Progenitor cell of endocrine pancreas (in vitro differentiated cells): ENCODE data around the gene LONP1. TPM values are rescaled to one million over a fixed set of nuclear protein-coding genes. Genes with fewer than 3 reads are reported as not detected.

Experiments used
- DNase-seq: peaks from one replicate; pipeline ENCODE4 v3.0.0; 2021; ENCODE audit warnings: low spot score; ENCODE audit not compliant: unreplicated experiment
- H3K27ac Mint-ChIP-seq: 2 replicates; pipeline ENCODE4 v1.8.0; 2021; ENCODE audit warnings: mild to moderate bottlenecking, moderate library complexity, mixed read lengths
- H3K27me3 Mint-ChIP-seq: 2 replicates; pipeline ENCODE4 v1.8.0; 2021; ENCODE audit warnings: mixed read lengths
- H3K36me3 Mint-ChIP-seq: 2 replicates; pipeline ENCODE4 v1.8.0; 2022; ENCODE audit warnings: mixed read lengths; ENCODE audit not compliant: insufficient read depth
- H3K4me1 Mint-ChIP-seq: 2 replicates; pipeline ENCODE4 v1.8.0; 2021; ENCODE audit warnings: low read depth, mixed read lengths
- H3K4me3 Mint-ChIP-seq: 2 replicates; pipeline ENCODE4 v1.8.0; 2021; ENCODE audit warnings: low read depth, mild to moderate bottlenecking, moderate library complexity, mixed read lengths
- H3K9me3 Mint-ChIP-seq: 2 replicates; pipeline ENCODE4 v1.8.0; 2021; ENCODE audit warnings: low read depth, mixed read lengths
- CTCF ChIP-seq: fragments of 200-600 bp; sonication (generic); IDR thresholded peaks from one replicate; pipeline ENCODE4 v1.5.0; 2021; ENCODE audit warnings: antibody characterized with exemption, mild to moderate bottlenecking; ENCODE audit not compliant: unreplicated experiment
- long read RNA-seq: library from polyadenylated mRNA; unstranded; transcript quantifications from one replicate; pipeline ENCODE4 v2.0.0, GENCODE V29; 2020
- total RNA-seq: library from RNA; stranded (reverse); gene quantifications from 2 replicates; pipeline ENCODE4 v1.2.1, GENCODE V29; 2021

LONP1 gene
- 56.1 and 61.7 TPM in 2 replicates for total RNA-seq
- long read RNA-seq, partial matches to known transcripts: 9 of 13 reads
- long read RNA-seq, other reads (novel, unspliced or antisense): 3 of 13 reads

- peaks cover 10% of the 10 kb centered on the region for H3K4me1 Mint-ChIP-seq
- TF ChIP-seq CTCF: peak; percentile 87
- no peaks in the 10 kb centered on the region for H3K9me3 Mint-ChIP-seq
- H3K36me3 Mint-ChIP-seq: no peaks in the 10 kb centered on the region
- peak within 1 kb of the TSS; percentile 93 for H3K4me3 Mint-ChIP-seq
- H3K27ac Mint-ChIP-seq: peak within 1 kb of the TSS; percentile 98
- H3K27me3 Mint-ChIP-seq: peaks cover 5% of the 10 kb centered on the region
- DNase-seq: peak; percentile 97
Measured at GRCh38 chr19:5719961-5720790, at the start of gene LONP1, which contains the start of gene CATSPERD. TSS of gene LONP1 (minus strand) at chr19:5720146. CDS start at chr19:5720132, 14 bp downstream. TSS of gene CATSPERD (plus strand) at chr19:5720637. CDS start at chr19:5720738, 101 bp downstream.

GRCh38 chr19:5767949-5768348 lies 48.0 kb upstream of the LONP1 start:
- no peaks in the 10 kb centered on the region for H3K27me3 Mint-ChIP-seq
- no peaks in the 10 kb centered on the region for H3K9me3 Mint-ChIP-seq
- no peak for TF ChIP-seq CTCF
- H3K4me1 Mint-ChIP-seq: no peaks in the 10 kb centered on the region
- DNase-seq: no peak
- no peak overlapping the region for H3K4me3 Mint-ChIP-seq
- no peak overlapping the region for H3K27ac Mint-ChIP-seq
- H3K36me3 Mint-ChIP-seq: no peaks in the 10 kb centered on the region

GRCh38 chr19:5765220-5765619 lies 45.3 kb upstream of the LONP1 start:
- H3K27ac Mint-ChIP-seq: no peak overlapping the region
- H3K36me3 Mint-ChIP-seq: no peaks in the 10 kb centered on the region
- H3K27me3 Mint-ChIP-seq: peaks cover 12% of the 10 kb centered on the region
- no peak for DNase-seq
- no peak for TF ChIP-seq CTCF
- no peak overlapping the region for H3K4me3 Mint-ChIP-seq
- no peaks in the 10 kb centered on the region for H3K4me1 Mint-ChIP-seq
- H3K9me3 Mint-ChIP-seq: peaks cover 4% of the 10 kb centered on the region

GRCh38 chr19:5762608-5763217 lies 42.8 kb upstream of the LONP1 start:
- H3K27ac Mint-ChIP-seq: no peak overlapping the region
- TF ChIP-seq CTCF: no peak
- no peaks in the 10 kb centered on the region for H3K4me1 Mint-ChIP-seq
- H3K4me3 Mint-ChIP-seq: no peak overlapping the region
- H3K27me3 Mint-ChIP-seq: peaks cover 14% of the 10 kb centered on the region
- peaks cover 4% of the 10 kb centered on the region for H3K9me3 Mint-ChIP-seq
- H3K36me3 Mint-ChIP-seq: no peaks in the 10 kb centered on the region
- no peak for DNase-seq

- Mint-ChIP-seq H3K36me3 (no peaks in the 10 kb centered on the region), H3K4me3 (no peak overlapping the region), H3K9me3 (no peaks in the 10 kb centered on the region), H3K4me1 (no peaks in the 10 kb centered on the region), H3K27ac (no peak overlapping the region), H3K27me3 (peaks cover 11% of the 10 kb centered on the region)
- TF ChIP-seq CTCF: no peak
- DNase-seq: no peak
Measured at GRCh38 chr19:5753743-5754142, 33.8 kb upstream of the LONP1 start.
